LNCaP clone FGC (cell line): ENCODE data around the gene LDLRAD4.

Experiments
- DNase-seq: peaks from one replicate; pipeline ENCODE4 v3.0.0-alpha.2; 2011; ENCODE audit warnings: low read depth
- H3K4me3 ChIP-seq: 2 replicates; pipeline ENCODE4 v1.5.1; 2011; ENCODE audit warnings: mild to moderate bottlenecking, low read depth, low read length, control low read depth
- TF ChIP-seq, protein P1 (sequence below): IDR thresholded peaks from 2 replicates; pipeline ENCODE4 v1.5.1; 2012; ENCODE audit warnings: mild to moderate bottlenecking; ENCODE audit not compliant: control insufficient read depth, insufficient read depth; ENCODE audit errors: extremely low read depth

LDLRAD4 gene

DNA sequence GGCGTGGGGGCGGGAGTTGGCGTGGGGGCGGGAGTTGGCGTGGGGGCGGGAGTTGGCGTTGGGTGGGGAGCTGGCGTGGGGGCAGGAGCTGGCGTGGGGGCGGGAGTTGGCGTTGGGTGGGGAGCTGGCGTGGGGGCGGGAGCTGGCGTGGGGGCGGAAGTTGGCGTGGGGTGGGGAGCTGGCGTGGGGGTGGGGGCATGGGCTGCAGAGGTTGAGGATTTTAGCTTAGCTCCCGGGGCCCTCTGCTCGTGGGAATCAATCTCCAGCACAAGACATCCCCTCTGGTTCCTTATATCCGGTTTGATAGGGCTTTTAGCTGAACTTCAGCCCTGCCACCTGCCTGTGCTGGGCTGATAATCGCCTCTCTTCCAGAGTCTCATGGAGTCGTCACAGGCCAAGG lies 177.0 kb downstream of the LDLRAD4 start:
- no peak for DNase-seq
- no peak overlapping the region for H3K4me3 ChIP-seq
- TF ChIP-seq, protein P1, sequence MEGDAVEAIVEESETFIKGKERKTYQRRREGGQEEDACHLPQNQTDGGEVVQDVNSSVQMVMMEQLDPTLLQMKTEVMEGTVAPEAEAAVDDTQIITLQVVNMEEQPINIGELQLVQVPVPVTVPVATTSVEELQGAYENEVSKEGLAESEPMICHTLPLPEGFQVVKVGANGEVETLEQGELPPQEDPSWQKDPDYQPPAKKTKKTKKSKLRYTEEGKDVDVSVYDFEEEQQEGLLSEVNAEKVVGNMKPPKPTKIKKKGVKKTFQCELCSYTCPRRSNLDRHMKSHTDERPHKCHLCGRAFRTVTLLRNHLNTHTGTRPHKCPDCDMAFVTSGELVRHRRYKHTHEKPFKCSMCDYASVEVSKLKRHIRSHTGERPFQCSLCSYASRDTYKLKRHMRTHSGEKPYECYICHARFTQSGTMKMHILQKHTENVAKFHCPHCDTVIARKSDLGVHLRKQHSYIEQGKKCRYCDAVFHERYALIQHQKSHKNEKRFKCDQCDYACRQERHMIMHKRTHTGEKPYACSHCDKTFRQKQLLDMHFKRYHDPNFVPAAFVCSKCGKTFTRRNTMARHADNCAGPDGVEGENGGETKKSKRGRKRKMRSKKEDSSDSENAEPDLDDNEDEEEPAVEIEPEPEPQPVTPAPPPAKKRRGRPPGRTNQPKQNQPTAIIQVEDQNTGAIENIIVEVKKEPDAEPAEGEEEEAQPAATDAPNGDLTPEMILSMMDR, result no peak

DNA sequence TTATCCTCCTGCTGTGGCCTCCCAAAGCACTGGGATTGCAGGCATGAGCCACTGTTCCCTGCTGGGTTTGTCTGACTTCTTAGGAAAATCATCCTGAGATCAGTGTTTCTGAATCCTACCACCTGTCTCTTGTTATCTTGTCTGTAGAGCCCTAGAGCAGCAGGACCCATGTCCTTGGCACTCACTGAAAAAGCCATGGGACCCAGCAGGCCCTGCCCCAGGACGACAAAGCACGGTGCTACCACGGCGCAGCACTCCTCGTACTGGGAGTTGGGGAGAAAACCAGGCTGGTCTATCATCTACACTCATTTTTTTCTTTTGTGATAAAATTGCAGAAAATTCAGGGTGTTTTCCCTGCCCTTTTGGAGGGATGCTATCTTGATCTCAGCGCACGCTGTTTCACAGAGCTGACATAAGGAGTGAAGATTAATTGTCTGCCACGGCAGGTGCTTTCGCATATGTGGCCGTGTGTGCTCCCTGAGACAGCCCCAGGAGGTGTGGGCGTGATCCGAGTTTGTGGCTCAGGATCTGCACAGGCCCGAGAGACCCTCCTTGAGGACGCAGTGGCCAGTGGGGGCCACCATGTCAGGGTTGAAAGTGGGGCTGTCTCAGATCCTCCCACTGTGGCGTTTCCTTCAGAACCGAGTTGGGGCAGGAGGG lies 179.1 kb downstream of the LDLRAD4 start:
- TF ChIP-seq, protein P1, result no peak
- no peak overlapping the region for H3K4me3 ChIP-seq
- no peak for DNase-seq

DNA sequence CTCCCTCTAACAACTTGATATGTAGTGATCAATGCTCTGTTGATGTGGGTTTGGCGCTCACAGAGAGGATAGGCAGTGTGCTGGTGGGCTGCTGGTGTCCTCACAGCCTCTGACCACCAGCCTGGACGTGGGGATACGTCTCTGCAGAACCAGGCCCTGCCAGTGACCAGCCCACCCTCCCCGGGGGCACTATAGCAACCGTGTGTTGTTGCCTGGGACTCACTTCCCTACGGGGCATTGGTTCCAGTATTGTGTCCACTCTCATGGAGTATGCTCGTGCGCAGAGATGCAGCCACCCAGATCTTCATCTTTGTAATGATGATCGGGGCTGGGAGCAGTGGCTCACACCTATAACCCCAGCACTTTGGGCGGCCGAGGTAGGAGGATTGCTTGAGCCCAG lies 180.1 kb downstream of the LDLRAD4 start:
- H3K4me3 ChIP-seq, result no peak overlapping the region
- DNase-seq, result no peak
- TF ChIP-seq, protein P1, result no peak

DNA sequence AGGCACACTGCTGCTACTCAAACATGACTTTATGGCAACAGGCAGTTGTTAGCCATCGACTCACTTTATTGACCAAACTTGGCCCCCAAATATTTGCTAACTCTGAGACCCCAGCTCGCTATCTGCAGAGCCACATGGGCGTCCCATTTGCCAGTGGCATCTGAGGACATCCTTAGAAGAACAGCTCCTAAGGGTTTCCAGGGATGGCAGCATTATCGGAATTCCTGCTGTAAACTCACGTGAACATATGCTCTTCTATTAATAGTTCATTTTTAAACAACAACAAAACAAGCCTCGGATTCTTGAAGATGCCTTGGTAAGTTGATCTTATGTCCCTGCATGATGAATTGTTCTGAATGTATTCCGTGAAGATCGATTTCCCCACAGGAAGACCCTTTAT lies 181.0 kb downstream of the LDLRAD4 start:
- no peak for DNase-seq
- H3K4me3 ChIP-seq, result no peak overlapping the region
- TF ChIP-seq, protein P1, result no peak

DNA sequence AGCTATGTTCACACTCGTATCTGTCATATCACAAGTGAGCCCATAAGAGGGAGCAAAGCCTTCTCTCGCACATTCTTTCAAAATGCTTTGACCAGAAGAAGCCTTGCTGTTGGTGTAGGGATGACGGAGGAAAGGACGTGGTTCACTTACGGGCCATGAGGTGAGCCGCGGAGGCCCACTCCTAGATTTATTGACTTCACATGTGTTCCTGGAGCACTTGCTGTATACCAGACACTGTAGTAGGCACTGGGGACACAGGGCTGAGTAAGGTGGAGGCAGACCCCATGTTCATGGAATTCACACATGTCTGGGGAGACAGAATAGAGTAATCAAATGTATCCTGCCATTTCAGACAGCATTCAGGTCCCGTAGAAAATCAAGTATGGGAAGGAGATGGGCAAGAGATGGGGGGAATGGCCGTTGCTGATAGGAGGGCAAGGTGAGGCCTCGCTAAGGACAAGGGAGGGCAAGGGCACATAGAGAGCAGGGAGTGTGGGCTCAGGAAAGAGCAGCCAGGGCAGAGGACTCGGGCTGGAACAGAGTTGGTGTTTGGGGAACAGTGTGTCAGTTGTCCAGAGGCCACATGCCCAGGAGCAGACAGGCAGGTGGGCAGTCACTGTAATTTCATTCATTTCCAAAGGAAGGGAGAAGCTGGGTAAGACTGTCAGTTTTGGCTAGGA lies 182.2 kb downstream of the LDLRAD4 start:
- H3K4me3 ChIP-seq, result no peak overlapping the region
- DNase-seq, result no peak
- TF ChIP-seq, protein P1, result no peak

DNA sequence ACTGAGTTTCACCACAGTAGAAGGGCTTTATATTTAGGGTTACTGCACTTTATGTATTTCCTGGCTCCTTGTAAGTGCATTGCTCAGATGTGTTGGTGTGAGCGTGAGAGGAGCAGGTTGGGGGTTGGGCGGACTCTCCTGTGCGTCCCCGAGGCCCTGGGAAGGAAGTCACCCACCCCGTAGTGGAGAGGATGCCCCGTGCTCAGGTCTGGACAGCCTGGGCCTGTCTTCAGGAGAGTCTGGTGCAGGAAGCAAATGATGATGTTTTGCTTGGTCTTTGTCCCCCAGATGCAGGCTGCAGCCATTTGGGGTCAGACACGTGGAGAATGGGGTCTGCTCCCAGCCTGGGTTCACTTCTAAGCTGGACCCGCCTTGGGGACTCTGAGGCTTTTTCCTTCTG lies 182.8 kb downstream of the LDLRAD4 start:
- no peak for DNase-seq
- H3K4me3 ChIP-seq, result no peak overlapping the region
- TF ChIP-seq, protein P1, result no peak

DNA sequence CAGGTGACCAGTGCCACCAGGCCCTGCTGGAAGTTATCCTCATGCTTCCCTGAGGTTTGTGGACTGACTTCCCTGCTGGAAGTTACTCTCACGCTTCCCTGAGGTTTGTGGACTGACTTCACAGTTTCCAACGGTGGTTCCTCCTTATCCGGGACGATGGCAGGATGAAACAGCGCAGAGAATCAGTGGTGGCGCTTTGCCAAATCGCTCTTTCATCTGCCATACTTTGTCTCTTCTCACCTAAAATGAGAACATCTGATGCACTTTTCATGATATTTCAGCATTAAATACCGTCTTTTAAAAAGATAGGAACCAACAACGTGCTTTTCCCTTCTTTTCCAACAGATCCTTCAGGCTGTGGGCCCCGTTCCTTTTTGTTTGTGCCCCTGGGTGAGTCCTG lies 183.3 kb downstream of the LDLRAD4 start:
- no peak for DNase-seq
- TF ChIP-seq, protein P1, result no peak
- no peak overlapping the region for H3K4me3 ChIP-seq
